BJ (cell line): ENCODE measurements around the gene TENT4A. TPM values are rescaled to one million over a fixed set of nuclear protein-coding genes. Genes with fewer than 3 reads are reported as not detected.

ENCODE experiments used
- CTCF ChIA-PET: fragments of 350-600 bp; formaldehyde crosslinking; extraction: SDS; loops from one replicate; lab custom pipeline; 2021; ENCODE audit warnings: antibody characterized with exemption, inconsistent platforms; lab: Yijun Ruan, JAX
- POLR2A ChIA-PET: fragments of 300-600 bp; sonication (Branson Sonifier 250); formaldehyde crosslinking; extraction: SDS; loops from one replicate; lab custom pipeline; 2021; ENCODE audit warnings: antibody characterized with exemption; lab: Charles Lee
- DNase-seq: peaks from one replicate; pipeline ENCODE4 v3.0.0-alpha.2; 2011; ENCODE audit warnings: low read depth
- H3K27me3 ChIP-seq: 2 replicates; pipeline ENCODE4 v1.6.0; 2011; ENCODE audit warnings: low read length; ENCODE audit not compliant: control insufficient read depth, insufficient read depth
- H3K36me3 ChIP-seq: 2 replicates; pipeline ENCODE4 v1.5.1; 2011; ENCODE audit warnings: low read length; ENCODE audit not compliant: control insufficient read depth, insufficient read depth
- H3K4me3 ChIP-seq: 2 replicates; pipeline ENCODE4 v1.5.1; 2011; ENCODE audit warnings: low read depth, mild to moderate bottlenecking, control low read depth, low read length
- polyA plus RNA-seq: library from polyadenylated mRNA; depleted of rRNA; stranded (reverse); fragments of >200 nt; gene quantifications from 2 replicates; pipeline ENCODE4 v1.2.3, GENCODE V29; 2011
- TF ChIP-seq, protein P1 (sequence below): IDR thresholded peaks from 2 replicates; pipeline ENCODE4 v1.5.1; 2011; ENCODE audit warnings: low read depth, mild to moderate bottlenecking, control low read depth, inconsistent platforms, low read length, moderate library complexity; ENCODE audit not compliant: insufficient read depth

Gene TENT4A
- polyA plus RNA-seq, 1 experiment = 4.0 TPM

DNA sequence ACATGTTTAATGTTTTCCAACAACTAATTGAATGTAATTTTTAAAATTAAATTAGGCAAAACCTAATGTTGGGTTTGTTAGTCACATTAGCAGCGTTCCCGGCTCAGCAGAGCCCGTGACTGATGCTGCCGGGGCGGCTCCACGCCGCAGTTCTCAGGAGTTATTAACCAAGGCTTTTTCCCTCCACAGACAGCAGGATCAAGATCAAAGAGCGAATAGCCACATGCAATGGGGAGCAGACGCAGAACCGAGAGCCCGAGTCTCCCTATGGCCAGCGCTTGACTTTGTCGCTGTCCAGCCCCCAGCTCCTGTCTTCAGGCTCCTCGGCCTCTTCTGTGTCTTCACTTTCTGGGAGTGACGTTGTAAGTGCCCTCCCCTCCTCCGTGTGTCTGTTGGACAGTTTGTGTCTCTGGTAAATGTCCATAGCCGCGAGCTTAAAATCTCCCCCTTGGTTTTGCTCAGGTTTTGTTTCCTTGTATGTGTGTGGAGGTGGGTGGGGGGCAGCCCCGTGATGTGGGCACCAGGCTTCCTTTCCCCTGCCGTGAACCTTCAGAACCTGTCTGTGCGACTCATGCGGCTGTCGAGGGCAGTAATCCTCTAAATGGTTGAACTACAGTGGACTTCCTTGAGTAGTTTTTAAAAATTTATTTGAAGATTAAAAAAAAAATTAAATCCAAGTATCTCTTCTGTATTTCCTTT lies 37.1 kb downstream of the TENT4A start:
- H3K27me3 ChIP-seq = no peaks in the 10 kb centered on the region
- H3K4me3 ChIP-seq = no peak overlapping the region
- no peak for DNase-seq
- TF ChIP-seq, protein P1, sequence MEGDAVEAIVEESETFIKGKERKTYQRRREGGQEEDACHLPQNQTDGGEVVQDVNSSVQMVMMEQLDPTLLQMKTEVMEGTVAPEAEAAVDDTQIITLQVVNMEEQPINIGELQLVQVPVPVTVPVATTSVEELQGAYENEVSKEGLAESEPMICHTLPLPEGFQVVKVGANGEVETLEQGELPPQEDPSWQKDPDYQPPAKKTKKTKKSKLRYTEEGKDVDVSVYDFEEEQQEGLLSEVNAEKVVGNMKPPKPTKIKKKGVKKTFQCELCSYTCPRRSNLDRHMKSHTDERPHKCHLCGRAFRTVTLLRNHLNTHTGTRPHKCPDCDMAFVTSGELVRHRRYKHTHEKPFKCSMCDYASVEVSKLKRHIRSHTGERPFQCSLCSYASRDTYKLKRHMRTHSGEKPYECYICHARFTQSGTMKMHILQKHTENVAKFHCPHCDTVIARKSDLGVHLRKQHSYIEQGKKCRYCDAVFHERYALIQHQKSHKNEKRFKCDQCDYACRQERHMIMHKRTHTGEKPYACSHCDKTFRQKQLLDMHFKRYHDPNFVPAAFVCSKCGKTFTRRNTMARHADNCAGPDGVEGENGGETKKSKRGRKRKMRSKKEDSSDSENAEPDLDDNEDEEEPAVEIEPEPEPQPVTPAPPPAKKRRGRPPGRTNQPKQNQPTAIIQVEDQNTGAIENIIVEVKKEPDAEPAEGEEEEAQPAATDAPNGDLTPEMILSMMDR = no peak
- H3K36me3 ChIP-seq = peaks cover 28% of the 10 kb centered on the region
- ChIA-PET CTCF (interaction anchor here (1.3 kb wide), 1 partner anchor 142 kb away, joined by 3 read pairs; no protein-coding TSS in a partner anchor), POLR2A (no interaction called here)

DNA sequence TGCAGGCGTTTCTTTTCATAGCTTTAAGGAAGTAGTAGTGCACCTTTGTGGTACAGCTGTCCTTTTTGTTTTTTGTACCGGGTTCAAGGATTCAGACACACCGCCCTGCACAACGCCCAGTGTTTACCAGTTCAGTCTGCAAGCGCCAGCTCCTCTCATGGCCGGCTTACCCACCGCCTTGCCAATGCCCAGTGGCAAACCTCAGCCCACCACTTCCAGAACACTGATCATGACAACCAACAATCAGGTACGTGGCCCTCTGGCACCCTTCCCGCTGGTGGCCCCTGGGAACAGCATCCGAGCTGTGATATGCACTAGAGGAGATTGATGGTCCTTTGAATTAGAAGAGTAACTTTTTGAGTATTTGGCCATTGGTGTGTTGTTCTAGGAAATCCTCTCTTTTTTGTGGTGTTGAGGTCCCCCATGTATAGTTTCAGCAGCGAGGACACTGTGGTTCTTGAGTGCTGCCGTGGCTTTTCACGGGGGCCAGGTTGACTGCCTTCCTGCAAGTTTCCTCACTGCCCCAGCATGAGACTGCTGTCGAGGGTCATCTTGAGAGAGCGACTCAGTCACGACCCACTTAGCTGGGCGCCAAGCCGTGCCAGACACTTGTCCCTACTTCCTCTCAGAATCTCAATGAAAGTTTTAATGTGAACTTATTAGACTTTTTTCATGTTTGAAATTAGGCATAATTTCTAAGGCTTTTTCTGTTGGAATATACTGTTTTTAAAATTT lies 37.9 kb downstream of the TENT4A start:
- ChIA-PET CTCF (interaction anchor here (1.3 kb wide), 1 partner anchor 143 kb away, joined by 3 read pairs; no protein-coding TSS in a partner anchor), POLR2A (interaction anchor here (0.5 kb wide), 1 partner anchor 23 kb away, joined by 3 read pairs; no protein-coding TSS in a partner anchor)
- TF ChIP-seq, protein P1 = no peak
- H3K4me3 ChIP-seq = no peak overlapping the region
- no peaks in the 10 kb centered on the region for H3K27me3 ChIP-seq
- peaks cover 30% of the 10 kb centered on the region for H3K36me3 ChIP-seq
- no peak for DNase-seq

- H3K27me3 ChIP-seq = no peaks in the 10 kb centered on the region
- no peak overlapping the region for H3K4me3 ChIP-seq
- DNase-seq = no peak
- CTCF ChIA-PET = no interaction called here
- peaks cover 28% of the 10 kb centered on the region for H3K36me3 ChIP-seq
- TF ChIP-seq, protein P1 = no peak
- POLR2A ChIA-PET = no interaction called here
Observed at GRCh38 chr5:6752236-6752635, 39.0 kb downstream of the TENT4A start.

GRCh38 chr5:6752782-6753181 lies 39.5 kb downstream of the TENT4A start:
- Histone ChIP-seq H3K36me3 (peaks cover 28% of the 10 kb centered on the region), H3K27me3 (no peaks in the 10 kb centered on the region), H3K4me3 (no peak overlapping the region)
- TF ChIP-seq, protein P1 = no peak
- ChIA-PET CTCF (no interaction called here), POLR2A (no interaction called here)
- no peak for DNase-seq

GRCh38 chr5:6753851-6754250 lies 40.6 kb downstream of the TENT4A start:
- Histone ChIP-seq H3K36me3 (peaks cover 25% of the 10 kb centered on the region), H3K27me3 (no peaks in the 10 kb centered on the region), H3K4me3 (no peak overlapping the region)
- ChIA-PET CTCF (interaction anchor here (1.3 kb wide), 1 partner anchor 11 kb away, joined by 4 read pairs; no protein-coding TSS in a partner anchor), POLR2A (no interaction called here)
- DNase-seq = no peak
- TF ChIP-seq, protein P1 = no peak
